ENCODE data around the gene SORBS1.

The SORBS1 gene

DNA sequence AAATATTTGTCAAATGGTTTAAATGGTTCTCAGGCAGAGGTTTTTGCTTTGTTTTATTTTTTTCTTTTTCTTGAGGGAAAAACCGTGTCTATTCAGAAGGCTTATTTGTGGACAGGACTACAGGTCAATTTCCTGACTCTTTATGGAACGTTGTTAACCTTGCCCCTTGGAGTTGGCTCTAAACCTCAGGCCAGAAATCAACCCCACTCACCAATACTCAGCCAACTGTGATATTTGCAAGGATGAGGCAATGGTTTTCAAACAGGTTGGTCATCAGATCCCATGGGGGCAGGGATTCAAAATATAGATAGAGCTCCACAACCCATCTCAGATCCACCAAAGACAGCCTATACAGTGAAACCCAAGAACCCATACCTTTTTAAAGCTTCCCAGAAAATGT, 280.5 kb downstream of the SORBS1 start:
- no peak for DNase-seq

DNA sequence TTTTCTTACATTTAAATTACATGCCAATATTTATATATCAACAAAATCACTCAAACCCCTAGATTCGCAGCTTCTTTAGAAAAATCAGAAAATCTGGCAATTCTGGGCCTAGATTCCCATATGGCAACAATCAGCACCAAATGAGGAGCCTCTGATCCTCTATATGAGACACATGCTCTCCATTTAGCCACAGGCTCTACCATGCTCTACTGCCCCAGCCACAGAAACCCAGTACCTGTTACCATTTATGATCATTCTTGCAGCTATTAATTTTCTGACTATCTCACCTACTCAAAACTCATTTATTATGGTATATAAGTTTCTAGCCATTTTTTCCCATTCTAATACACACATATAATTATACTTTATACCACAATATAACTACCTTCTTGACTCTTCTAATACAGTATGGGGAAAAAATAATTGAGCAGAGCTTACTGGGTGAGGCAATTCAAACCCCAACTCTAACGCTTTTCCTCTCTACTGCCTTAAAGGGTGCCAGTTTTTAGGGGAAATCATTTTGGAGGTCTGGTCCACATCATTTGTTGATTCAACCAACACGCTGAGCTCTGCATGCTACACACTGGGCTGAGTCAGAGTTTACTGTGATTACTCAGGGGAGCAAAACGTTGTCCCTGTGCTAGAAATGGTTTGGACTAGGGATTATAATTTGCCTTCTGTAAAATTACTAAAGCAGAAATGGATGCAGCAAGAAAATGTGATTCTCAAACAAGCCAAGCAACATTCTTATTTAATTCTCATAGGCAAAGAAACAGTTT, 281.9 kb downstream of the SORBS1 start:
- DNase-seq = no peak

DNA sequence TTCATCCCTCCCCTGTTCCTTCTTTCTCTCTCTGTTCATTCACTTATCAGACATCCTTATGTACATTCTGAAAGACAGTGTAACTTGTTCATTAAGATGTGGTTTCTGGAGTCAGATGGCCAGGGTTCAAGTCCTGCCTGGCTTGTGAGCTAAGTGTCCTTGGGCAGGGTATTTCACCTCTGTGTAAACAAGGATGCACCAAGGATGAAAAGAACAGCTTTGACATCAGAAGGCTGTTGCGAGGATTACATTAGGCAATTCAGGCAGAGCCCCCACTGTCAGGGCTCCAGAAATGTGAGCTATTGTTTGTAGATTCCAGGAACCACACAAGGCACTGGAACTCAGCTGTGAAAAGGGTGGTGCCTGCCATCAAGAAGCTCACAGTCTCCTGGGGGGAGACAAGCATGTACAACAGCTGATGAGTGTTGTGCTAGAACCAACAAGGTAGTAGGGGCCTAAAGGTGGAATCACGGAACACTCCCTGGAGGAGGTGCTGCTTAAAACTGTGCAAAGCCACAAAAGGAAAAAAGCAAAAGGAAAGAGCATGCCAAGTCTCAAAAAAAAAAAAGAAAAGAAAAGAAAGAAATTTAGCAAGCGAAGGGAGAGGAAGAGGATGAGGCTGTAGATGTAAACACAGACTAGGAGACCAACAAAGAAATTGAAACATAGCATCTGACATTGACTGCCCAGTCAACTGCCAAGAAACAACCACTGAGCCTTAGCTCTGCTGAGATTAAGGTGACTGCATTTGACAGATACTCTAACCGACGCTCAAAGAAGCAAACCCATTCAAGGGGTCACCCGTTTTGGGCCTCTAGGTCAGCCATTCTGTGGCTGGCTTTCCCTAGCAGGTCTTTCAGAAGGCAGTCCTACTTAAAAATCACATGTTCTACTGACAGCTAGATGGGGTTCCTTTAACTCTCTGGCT, 282.8 kb downstream of the SORBS1 start:
- no peak for DNase-seq

DNA sequence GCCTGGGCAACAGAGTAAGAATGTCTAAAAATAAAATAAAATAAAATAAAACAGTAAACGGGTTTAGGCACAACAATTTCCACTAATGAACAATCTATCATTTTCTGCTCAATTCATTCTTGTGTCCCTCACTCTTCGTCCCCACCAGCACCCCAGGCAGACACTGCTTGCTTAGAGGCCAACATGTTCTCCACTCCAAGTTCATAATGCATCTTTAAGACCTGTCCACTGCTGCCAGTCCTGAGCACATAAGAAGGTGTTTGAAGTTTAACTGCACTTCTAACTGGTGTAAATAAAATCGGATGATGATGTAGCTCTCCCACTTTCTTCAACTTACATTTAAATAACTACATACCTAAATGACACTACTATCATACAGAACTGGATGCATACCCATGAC, 283.6 kb downstream of the SORBS1 start:
- no peak for DNase-seq

DNA sequence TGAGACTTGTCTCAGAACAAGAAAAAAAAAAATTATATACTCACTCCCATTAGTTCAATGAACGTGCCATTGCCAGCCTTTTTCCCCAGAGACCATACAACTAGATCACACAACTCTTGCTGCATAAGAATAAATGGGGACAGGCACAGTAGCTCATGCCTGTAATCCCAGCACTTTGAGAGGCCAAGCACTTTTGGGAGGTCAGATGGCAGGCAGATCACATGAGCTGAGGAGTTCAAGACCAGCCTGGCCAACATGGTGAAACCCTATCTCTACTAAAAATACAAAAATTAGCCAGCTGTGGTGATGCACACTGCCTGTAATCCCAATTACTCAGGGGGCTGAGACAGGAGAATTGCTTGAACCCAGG, 284.0 kb downstream of the SORBS1 start:
- no peak for DNase-seq

DNA sequence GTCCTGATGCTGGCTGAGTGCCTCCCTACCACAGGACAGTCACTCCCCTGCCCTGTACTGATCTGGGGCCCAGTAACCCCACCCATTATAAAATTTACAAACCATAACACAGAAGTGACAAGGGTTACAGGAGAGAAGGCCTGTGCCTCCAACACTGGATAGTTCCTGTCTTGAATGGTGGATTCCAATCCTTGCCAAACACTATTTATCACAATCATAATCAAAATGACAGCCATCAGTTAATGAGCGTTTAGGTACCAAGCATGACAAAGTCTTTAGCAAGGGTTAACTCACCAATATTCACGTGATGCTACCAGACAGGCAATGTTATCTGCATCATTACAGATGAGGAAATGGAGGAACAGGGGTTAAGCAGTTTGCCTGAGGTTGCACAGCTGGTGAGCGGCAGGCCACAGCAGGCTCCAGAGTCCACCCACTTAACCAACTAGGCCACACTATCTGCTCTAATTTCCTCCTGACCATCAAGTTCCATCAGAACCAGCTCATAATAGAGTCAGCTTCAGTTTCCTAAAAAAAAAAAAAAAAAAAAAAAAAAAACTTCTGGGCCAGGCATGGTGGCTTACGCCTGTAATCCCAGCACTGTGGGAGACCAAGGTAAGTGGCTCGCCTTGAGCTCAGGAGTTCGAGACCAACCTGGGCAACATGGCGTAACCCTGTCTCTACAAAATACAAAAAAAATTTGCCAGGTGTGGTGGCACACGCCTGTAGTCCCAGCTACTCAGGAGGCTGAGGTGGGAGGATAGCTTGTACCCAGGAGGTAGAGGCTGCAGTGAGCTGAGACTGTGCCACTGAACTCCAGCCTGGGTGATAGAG, 284.6 kb downstream of the SORBS1 start:
- DNase-seq = no peak

DNA sequence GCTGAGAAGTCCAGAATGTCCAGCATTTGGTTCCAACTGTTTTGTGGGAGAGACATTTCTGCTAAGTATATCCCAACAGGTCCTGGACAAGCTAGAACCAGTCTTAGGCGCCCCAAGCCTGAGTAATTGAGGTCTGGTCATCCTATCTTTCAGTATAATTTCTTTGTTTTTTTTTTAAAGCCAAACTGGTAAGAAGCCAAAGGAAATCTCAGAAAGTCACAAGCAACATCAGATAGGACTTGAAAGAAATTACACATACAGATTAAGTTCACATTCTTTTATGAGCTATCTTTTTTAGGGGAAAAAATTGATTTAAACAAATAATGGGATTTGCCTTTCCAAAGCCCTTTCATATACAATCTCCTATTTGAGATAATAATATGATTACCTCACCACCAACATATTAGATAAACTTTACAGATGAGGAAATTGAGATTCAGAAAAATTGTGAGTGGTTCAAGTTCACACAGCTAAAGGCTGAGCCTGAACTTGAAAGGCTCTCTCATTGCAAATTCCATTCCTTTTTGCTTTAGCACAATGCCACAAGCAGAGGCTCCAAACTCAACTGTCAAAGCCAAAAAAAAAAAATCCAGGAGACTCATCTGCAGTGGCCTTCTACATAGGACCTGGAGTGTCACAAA, 285.3 kb downstream of the SORBS1 start:
- no peak for DNase-seq

DNA sequence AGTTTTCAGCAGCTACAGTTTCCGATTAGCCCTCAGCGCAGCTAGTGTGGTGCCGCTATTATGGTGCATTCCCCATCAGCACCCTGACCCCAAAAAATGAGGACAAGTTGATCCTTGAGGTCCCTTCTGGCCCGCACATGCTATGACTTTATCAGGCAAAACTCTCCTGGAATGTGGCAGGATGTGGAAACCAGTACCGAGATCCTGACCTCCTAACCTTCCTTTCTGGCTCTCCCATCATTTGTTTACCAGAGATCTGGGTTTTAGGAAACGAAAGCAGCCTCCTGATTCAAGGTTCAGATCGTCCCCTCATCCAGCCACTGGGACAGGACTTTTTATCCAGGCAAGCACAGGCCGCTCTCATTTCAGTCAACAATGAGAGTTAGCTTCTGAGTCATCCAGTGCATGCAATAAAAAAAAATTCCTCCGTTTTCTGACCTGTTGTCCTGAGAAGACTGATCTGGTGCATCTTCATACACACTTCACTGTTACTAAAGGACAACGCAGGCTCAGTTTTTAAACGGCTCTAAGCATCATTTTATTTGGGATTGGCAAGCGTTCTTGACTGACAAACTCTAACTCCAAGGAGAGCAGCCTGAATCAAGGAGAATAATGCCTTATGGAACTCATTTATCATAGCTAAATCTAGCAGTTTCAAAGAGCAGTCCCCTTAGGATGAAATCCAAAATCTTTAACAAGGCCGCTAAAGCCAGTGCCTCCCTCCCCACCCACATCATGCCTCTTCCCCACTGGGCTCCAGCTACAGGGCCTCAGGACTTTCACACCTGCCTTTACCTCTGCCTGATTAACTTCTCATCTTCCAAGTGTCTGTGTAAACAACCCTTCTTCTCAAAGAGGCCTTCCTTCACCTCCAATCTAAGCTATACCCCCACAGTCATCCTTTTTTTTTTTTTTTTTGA, 287.5 kb downstream of the SORBS1 start:
- DNase-seq = no peak

DNA sequence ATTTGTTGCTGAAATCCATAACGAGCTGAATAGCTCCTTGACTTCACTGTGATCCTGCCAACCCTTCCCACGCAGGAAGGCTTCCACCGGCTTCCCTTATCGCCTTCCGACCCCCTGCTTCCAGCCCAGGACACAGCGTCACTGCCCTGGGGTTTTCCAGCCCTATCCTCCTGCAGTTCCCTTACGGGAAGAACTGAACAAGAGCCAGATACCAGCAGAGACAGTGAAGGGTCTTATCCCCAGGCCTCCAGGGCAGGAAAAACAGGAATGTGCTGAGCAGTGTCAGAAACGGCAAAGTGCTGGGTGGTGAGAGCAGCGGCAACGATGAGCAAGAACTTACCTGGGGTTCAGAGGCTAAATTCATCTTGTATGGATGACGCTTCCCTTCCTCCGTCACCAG, 292.7 kb downstream of the SORBS1 start:
- DNase-seq = no peak

DNA sequence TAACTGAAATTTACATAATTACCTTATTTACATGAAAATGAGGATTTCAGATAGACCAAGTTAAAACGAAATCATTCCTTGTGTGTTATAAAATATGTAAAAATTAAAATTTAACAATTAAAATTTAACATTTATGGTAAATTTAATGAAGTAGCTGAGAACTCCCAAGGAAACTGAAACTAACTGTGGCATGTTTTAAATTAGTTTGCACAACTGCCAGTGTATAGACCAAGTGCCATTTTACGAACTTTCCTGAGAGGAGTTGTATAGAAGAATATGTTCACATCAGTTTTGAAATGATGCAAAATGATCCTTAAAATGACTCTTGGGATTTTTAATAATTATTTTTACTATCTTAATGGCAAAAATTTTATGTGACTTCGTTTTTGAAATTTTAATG, 293.9 kb downstream of the SORBS1 start:
- no peak for DNase-seq

DNA sequence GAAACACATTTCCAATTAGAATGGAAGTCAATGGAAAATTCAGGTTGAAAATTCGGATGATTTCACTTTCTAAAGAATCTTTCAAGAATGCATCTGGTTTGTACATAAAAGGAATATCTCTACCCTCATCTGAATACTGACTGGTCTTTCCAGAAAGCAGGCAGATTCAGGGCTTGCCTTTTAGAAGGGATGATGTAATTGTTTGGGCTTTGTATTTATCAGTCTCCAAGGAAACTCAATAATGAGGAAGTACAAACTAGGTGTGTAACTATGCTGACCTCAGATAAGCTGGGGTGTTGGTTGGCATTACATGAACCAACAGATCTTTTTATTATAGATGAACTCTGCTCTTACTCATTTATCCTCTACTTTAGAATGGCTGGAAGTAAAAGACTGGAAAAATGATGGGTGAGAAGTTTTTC, 294.5 kb downstream of the SORBS1 start:
- no peak for DNase-seq

DNA sequence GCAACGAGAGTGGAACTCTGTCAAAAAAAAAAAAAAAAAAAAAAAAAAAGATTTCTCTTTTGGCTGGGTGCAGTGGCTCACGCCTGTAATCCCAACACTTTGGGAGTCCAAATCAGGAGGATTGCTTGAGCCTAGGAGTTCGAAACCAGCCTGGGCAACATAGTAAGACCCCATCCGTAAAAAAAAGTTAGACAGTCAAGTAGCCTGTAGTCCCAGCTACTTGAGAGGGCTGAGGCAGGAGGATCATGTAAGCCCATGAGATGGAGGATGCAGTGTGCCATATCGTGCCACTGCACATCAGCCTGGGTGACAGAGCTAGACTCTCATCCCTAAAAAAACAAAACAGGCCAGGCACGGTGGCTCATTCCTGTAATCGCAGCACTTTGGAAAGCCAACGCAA, 295.6 kb downstream of the SORBS1 start:
- no peak for DNase-seq

DNA sequence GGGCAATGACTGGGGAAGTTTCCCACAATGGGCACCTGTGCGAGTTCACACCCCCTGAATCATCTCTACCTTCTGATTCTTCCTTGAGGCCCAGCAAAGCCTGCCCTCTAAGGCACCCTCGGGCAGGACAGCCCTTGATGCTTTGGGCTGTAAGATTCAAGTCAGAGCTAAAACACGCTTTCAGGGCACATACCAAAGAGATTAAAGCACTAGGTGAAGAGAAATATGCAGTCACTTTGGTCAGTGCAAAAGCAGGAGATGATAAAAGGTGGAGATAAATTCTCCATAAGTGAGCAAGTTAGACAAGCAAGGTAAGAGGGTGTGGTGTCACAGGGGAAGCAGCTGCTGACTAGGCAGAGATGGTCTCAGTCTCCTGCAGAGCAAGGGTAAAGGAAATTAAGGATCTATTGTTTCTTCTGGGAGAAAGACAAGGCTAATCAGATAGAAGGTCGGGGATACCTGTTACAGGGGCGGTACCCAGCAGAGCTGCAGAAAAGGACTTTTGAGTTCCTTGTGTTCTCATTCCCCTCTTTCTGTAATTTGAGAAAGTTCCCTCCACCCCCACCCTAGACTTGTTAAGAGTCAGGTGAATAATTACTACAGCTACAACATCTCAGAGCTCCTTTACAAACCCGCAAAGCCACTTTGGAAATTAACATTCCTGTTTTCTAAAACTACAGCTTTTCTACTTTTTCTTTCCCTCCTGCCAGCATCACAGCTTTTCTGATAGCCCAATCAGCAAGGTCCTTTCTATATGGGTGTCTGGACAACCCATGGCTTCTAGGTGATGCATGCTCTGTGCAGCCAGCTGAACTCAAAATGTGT, 296.7 kb downstream of the SORBS1 start:
- no peak for DNase-seq

DNA sequence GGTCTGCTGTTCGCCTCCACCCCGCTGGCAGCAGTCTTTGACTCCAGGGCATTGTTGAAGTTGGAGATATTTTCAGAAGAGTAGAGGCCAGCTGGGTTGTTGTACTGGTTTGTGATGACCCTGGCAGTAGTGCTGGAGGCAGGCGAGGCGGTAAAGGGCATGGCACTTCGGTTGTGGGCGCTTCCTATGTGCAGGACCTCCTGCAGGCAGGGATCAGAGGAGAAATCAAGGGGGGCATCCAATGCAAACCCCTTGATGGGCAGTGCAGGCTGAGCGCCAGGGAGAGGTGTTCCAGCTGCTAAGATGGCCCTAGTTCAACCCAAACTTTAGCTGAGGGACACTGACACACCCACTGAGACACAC, 297.3 kb downstream of the SORBS1 start:
- DNase-seq = no peak

DNA sequence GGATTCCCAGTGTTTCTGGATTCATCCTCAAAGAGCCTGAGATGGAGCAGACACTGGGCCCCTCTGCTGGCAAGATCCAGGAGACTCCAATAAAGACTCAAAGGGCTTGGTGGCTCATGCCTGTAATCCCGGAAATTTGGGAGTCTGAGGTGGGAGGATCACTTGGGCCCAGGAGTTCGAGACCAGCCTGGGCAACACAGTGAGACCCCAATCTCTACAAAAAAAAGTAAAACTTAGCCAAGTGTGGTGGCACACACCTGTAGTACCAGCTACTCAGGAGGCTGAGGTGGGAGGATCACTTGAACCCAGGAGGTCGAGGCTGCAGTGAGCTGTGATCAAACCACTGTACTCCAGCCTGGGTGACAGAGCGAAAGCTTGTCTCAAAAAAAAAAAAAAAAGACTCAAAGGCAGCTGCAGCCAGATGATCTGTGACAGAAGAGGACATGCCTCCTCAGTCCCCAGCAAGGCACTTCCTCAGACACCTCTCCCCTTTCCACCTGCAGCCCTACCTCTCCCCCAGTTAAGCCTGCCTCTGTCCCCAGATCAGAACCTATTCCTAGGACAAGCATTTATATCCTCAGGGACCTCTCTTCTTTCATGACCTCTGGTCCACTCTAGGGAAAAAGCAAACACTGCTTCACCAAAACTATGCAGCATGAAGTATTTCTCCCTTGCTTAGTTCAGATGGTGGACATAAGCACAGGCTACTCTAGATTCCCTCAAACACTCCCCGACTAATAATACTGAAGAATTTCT, 298.2 kb downstream of the SORBS1 start:
- no peak for DNase-seq

DNA sequence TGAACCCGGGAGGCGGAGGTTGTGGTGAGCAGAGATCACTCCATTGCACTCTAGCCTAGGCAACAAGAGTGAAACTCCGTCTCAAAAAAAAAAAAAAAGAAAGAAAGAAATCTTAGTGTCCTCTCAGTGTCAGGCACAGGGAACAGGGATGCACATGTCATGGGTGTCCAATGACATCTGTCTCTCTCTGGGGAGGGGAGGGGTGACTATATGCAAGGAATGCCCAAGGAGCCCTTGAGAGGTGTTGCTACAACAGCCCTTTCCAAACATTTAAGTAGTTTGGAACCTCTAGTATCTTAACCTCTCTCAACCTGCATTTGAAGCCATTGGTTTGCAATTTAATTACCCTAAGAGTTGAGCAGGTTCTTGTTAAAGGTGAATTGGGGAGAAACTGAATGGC, 299.2 kb downstream of the SORBS1 start:
- DNase-seq = no peak
